GM19099 (cell line): Measurements from ENCODE around the gene RPL41.

Source experiments
- POLR2A ChIP-seq: IDR thresholded peaks from 3 replicates; pipeline ENCODE4 v1.6.1; 2011; ENCODE audit warnings: low read depth; ENCODE audit not compliant: insufficient read length; ENCODE audit errors: extremely low read depth

Gene RPL41

GRCh38 chr12:56137853-56138571, 21.6 kb downstream of the RPL41 start:
- no peak for TF ChIP-seq POLR2A

GRCh38 chr12:56141946-56142784, 25.7 kb downstream of the RPL41 start:
- no peak for TF ChIP-seq POLR2A

- no peak for TF ChIP-seq POLR2A
These were observed 26.8 kb downstream of the RPL41 start for GRCh38 chr12:56143217-56143616.

- TF ChIP-seq POLR2A: no peak
These were observed 27.4 kb downstream of the RPL41 start for GRCh38 chr12:56143870-56144269.

GRCh38 chr12:56145217-56145616, 28.8 kb downstream of the RPL41 start:
- no peak for TF ChIP-seq POLR2A

GRCh38 chr12:56146492-56147460, 30.3 kb downstream of the RPL41 start:
- TF ChIP-seq POLR2A: no peak

GRCh38 chr12:56150563-56150962, 34.1 kb downstream of the RPL41 start:
- TF ChIP-seq POLR2A: no peak

GRCh38 chr12:56151672-56152131, 35.3 kb downstream of the RPL41 start:
- no peak for TF ChIP-seq POLR2A

- peak; percentile 82 for TF ChIP-seq POLR2A
These were observed 35.8 kb downstream of the RPL41 start, which contains the start of gene MYL6B for GRCh38 chr12:56152132-56152755. TSS of gene MYL6B (plus strand) at chr12:56152587. CDS start at chr12:56153919, 1,332 bp downstream.

GRCh38 chr12:56152756-56153677, 36.6 kb downstream of the RPL41 start:
- no peak for TF ChIP-seq POLR2A

GRCh38 chr12:56153678-56154065, 37.2 kb downstream of the RPL41 start:
- no peak for TF ChIP-seq POLR2A

- TF ChIP-seq POLR2A: no peak
These were observed 37.9 kb downstream of the RPL41 start for GRCh38 chr12:56154246-56154771.

- no peak for TF ChIP-seq POLR2A
These were observed 38.4 kb downstream of the RPL41 start for GRCh38 chr12:56154818-56155217.
